ENCODE data around the gene RALGPS1.

- TF ChIP-seq, protein P1, sequence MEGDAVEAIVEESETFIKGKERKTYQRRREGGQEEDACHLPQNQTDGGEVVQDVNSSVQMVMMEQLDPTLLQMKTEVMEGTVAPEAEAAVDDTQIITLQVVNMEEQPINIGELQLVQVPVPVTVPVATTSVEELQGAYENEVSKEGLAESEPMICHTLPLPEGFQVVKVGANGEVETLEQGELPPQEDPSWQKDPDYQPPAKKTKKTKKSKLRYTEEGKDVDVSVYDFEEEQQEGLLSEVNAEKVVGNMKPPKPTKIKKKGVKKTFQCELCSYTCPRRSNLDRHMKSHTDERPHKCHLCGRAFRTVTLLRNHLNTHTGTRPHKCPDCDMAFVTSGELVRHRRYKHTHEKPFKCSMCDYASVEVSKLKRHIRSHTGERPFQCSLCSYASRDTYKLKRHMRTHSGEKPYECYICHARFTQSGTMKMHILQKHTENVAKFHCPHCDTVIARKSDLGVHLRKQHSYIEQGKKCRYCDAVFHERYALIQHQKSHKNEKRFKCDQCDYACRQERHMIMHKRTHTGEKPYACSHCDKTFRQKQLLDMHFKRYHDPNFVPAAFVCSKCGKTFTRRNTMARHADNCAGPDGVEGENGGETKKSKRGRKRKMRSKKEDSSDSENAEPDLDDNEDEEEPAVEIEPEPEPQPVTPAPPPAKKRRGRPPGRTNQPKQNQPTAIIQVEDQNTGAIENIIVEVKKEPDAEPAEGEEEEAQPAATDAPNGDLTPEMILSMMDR (IDR thresholded peaks at IDR 0.05) = no peak
- no peak for TF ChIP-seq EZH2 (IDR thresholded peaks at IDR 0.05)
These were observed 144.1 kb downstream of the RALGPS1 start for GRCh38 chr9:127058645-127059021.
